NCI-H2029 treated with DMSO at 0.1 percent for 48 hours (cell line): ENCODE data around the gene CR1.
"Not testable (repeated sequence)": the region's sequence is repeated elsewhere in the genome, so short reads cannot be mapped to it uniquely, and the experiment has no call there.

ENCODE experiments used
- DNase-seq: peaks from one replicate; lab custom pipeline; 2025; lab: John Stamatoyannopoulos, UW

CR1 gene

DNA sequence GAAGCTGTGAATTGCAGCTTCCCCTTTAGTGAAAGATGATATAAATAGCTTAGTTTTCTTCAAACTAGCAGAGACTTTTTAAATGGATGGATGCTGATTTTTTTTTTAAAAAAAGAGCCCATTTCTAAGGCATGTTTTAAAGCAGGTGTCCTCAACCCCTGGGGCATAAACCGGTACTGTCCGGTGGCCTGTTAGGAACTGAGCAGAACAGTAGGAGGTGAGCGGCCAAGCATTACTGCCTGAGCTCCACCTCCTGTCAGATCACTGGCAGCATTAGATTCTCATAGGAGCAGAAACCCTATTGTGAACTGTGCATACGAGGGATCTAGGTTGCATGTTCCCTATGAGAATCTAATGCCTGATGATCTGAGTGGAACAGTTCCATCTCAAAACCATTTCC lies 180.2 kb downstream of the CR1 start:
- no peak for DNase-seq

DNA sequence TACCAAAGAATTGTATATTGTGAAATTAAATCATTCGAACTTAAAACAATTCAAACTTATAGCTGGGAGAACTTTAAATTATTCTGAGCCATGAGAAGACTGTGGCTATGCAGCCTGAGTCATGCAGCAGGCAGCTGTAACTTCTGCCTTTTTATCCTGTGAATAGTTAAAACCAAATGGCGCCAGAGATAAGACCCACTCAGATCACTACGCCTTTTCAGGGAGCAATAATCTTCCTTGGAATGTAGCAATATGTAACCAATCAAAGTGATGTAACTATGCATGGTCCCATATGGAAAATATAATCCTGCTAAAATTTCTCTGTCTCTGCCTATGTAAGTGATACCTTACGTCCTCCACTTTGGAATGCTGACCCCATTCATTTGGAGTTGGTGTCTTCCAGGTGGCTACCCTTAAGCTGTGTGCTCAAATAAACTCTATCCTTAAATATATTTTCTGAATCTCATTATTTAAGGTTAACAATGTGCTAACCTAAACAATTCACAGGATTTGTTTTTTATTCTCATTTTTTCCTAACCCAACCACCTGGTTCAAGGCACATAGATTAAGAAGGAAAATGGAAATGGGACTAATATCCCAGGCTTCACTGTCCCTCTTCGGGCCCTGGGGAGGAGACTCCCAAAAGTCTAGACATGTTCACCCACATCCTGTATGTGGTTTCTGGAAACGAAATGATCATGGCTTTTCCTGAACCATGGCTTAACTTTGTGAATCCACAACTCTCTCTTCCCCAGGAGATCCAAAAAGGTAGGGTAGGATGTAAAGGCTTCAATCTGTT lies 184.8 kb downstream of the CR1 start:
- DNase-seq: not testable (repeated sequence)

DNA sequence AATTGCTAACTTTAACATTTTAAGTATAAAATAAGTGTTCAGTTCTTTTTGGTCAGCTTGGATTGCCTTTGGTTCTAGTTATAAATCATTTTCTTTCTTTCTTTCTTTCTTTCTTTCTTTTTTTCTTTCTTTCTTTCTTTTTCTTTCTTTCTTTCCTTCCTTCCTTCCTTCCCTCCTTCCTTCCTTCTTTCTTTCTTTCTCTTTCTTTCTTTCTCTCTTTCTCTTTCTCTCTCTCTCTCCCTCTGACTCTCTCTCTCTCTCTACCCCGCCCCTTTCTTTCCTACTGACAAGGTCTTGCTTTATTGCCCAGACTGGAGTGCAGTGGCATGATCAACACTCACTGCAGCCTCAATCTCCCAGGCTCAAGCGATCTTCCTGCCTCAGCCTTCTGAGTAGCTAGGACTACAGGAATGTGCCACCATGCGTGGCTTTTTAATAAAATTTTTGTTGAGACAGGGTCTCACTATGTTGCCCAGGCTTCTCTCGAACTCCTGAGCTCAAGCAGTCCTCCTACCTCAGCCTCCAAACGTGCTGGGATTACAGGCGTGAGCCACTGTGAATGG lies 187.0 kb downstream of the CR1 start:
- not testable (repeated sequence) for DNase-seq

DNA sequence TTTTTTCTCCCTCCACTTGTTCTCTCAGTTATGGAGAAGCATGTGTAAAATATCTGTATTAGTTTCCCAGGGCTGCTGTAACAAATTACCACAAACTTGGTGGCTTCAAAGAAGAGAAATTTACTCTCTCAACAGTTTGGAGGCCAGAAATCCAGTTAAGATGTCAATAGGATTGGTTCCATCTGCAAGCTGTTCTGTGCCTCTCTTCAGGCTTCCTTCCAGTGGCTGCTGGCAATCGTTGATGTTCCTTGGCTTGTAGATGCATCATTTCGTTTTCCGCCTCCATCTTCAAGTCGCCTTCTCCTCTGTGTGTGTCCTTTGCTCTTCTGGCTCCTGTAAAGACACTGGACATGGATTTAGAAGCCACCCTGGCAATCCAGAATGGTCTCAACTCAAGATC lies 194.6 kb downstream of the CR1 start:
- DNase-seq: not testable (repeated sequence)

DNA sequence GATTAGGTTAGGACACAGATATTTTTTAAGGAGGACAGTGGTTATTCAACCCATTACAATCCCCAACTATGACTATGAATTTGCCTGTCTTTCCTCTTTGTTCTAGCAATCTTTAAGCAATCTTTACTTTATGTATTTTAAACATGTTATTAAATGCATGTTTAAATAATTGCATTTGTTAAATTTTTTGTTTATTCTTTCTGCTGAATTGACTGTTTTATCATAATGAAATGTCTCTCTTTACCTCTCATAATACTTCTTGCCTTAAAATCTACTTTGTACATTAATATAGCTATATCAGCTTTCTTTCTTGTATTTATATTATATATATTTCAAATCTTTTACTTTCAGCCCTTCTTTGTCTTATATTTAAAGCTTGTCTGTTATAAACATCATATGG lies 195.1 kb downstream of the CR1 start:
- DNase-seq: no peak
